SK-N-SH treated with all-trans-retinoic acid at 6 μM for 48 hours (cell line): Measurements from ENCODE around the gene OR7G1.

Experiments
- ESRRG ChIP-seq: fragments of 250-450 bp; sonication (Bioruptor Pico); IDR thresholded peaks from 2 replicates; pipeline ENCODE4 v1.6.1; 2021; ENCODE audit warnings: mild to moderate bottlenecking
- PPARA ChIP-seq: fragments of 250-450 bp; sonication (Bioruptor Pico); IDR thresholded peaks from 2 replicates; pipeline ENCODE4 v1.5.0; 2020; ENCODE audit warnings: mild to moderate bottlenecking, borderline replicate concordance
- SNAI2 ChIP-seq: fragments of 250-450 bp; sonication (Bioruptor Pico); IDR thresholded peaks from 2 replicates; pipeline ENCODE4 v1.5.0; 2020; ENCODE audit warnings: mild to moderate bottlenecking, moderate library complexity
- TCF4 ChIP-seq: fragments of 250-450 bp; sonication (Bioruptor Pico); IDR thresholded peaks from 2 replicates; pipeline ENCODE4 v1.8.0; 2021; ENCODE audit warnings: mild to moderate bottlenecking, moderate library complexity, borderline replicate concordance
- TOX ChIP-seq: fragments of 250-450 bp; sonication (Bioruptor Pico); IDR thresholded peaks from 2 replicates; pipeline ENCODE4 v1.8.0; 2021; ENCODE audit warnings: mild to moderate bottlenecking, moderate library complexity, borderline replicate concordance
- ZFP30 ChIP-seq: fragments of 450-650 bp; formaldehyde crosslinking; IDR thresholded peaks from 2 replicates; pipeline ENCODE4 v1.5.0; 2022; ENCODE audit warnings: mild to moderate bottlenecking, moderate library complexity
- TF ChIP-seq, protein P1 (sequence below): fragments of 250-450 bp; sonication (Bioruptor Pico); IDR thresholded peaks from 2 replicates; pipeline ENCODE4 v1.8.0; 2020; ENCODE audit warnings: mild to moderate bottlenecking, moderate library complexity, borderline replicate concordance
- TF ChIP-seq, protein P2 (sequence below): fragments of 250-450 bp; sonication (Bioruptor Pico); IDR thresholded peaks from 2 replicates; pipeline ENCODE4 v1.5.1; 2020; ENCODE audit warnings: low read depth, mild to moderate bottlenecking, moderate library complexity
- TF ChIP-seq, protein P3 (sequence below): fragments of 250-450 bp; sonication (Bioruptor Pico); IDR thresholded peaks from 2 replicates; pipeline ENCODE4 v1.8.0; 2021; ENCODE audit warnings: low read depth, mild to moderate bottlenecking, moderate library complexity, borderline replicate concordance

DNA sequence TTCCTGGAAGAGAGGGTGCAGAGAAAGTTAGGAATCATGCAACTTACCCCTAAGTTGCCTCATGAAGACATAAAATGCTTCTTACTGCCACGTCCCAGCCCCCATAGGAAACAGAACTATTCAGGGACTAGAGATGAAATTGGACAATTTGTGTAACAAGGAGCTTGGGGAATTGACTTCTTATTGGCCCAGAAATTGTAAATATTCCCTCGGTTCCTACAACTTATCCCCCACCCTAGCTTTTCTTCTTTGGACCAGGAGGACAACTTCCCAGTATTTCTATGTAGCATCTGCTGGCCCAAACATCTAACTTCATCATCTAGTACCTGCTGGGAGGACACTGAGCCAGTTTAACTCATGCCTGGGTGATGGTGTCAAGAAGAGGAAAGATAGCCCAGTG, 28.8 kb downstream of the OR7G1 start, which contains the start of gene OR1M1:
- TF ChIP-seq ESRRG (CRISPR knock-in tag), result no peak
- no peak for TF ChIP-seq PPARA (CRISPR knock-in tag)
- TF ChIP-seq TCF4, result no peak
- TF ChIP-seq, protein P1, sequence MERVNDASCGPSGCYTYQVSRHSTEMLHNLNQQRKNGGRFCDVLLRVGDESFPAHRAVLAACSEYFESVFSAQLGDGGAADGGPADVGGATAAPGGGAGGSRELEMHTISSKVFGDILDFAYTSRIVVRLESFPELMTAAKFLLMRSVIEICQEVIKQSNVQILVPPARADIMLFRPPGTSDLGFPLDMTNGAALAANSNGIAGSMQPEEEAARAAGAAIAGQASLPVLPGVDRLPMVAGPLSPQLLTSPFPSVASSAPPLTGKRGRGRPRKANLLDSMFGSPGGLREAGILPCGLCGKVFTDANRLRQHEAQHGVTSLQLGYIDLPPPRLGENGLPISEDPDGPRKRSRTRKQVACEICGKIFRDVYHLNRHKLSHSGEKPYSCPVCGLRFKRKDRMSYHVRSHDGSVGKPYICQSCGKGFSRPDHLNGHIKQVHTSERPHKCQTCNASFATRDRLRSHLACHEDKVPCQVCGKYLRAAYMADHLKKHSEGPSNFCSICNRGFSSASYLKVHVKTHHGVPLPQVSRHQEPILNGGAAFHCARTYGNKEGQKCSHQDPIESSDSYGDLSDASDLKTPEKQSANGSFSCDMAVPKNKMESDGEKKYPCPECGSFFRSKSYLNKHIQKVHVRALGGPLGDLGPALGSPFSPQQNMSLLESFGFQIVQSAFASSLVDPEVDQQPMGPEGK (CRISPR knock-in tag), result no peak
- TF ChIP-seq, protein P2, sequence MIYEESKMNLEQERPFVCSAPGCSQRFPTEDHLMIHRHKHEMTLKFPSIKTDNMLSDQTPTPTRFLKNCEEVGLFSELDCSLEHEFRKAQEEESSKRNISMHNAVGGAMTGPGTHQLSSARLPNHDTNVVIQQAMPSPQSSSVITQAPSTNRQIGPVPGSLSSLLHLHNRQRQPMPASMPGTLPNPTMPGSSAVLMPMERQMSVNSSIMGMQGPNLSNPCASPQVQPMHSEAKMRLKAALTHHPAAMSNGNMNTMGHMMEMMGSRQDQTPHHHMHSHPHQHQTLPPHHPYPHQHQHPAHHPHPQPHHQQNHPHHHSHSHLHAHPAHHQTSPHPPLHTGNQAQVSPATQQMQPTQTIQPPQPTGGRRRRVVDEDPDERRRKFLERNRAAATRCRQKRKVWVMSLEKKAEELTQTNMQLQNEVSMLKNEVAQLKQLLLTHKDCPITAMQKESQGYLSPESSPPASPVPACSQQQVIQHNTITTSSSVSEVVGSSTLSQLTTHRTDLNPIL (CRISPR knock-in tag), result no peak
- no peak for TF ChIP-seq SNAI2 (CRISPR knock-in tag)
- no peak for TF ChIP-seq TOX (CRISPR knock-in tag)
- TF ChIP-seq ZFP30 (CRISPR knock-in tag), result no peak
- TF ChIP-seq, protein P3, sequence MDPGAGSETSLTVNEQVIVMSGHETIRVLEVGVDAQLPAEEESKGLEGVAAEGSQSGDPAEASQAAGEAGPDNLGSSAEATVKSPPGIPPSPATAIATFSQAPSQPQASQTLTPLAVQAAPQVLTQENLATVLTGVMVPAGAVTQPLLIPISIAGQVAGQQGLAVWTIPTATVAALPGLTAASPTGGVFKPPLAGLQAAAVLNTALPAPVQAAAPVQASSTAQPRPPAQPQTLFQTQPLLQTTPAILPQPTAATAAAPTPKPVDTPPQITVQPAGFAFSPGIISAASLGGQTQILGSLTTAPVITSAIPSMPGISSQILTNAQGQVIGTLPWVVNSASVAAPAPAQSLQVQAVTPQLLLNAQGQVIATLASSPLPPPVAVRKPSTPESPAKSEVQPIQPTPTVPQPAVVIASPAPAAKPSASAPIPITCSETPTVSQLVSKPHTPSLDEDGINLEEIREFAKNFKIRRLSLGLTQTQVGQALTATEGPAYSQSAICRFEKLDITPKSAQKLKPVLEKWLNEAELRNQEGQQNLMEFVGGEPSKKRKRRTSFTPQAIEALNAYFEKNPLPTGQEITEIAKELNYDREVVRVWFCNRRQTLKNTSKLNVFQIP, result no peak
